Tongue (tissue), 2 donors: ENCODE measurements around the gene GADL1. TPM values are rescaled to one million over a fixed set of nuclear protein-coding genes. Genes with fewer than 3 reads are reported as not detected.

Experiments used
- DNase-seq: peaks from one replicate; pipeline ENCODE4 v3.0.0-alpha.2; 2015
- total RNA-seq: library from RNA; depleted of rRNA; stranded (reverse); fragments of >200 nt; gene quantifications from one replicate; pipeline ENCODE4 v1.2.3, GENCODE V29; 2014

GADL1 gene
- total RNA-seq, 1 donor from 2014 or later, result 33.1 TPM

GRCh38 chr3:30810625-30811024, 83.8 kb downstream of the GADL1 start:
- peak; percentile 40 for DNase-seq

- no peak for DNase-seq
Observed at GRCh38 chr3:30805695-30806094, 88.8 kb downstream of the GADL1 start.

- DNase-seq, result no peak
Observed at GRCh38 chr3:30804984-30805383, 89.5 kb downstream of the GADL1 start.

- no peak for DNase-seq
Observed at GRCh38 chr3:30795176-30795575, 99.3 kb downstream of the GADL1 start.

- no peak for DNase-seq
Observed at GRCh38 chr3:30793740-30794139, 100.7 kb downstream of the GADL1 start.

- DNase-seq, result no peak
Observed at GRCh38 chr3:30790150-30790549, 104.3 kb downstream of the GADL1 start.

- no peak for DNase-seq
Observed at GRCh38 chr3:30786365-30786764, 108.1 kb downstream of the GADL1 start.

- peak; percentile 25 for DNase-seq
Observed at GRCh38 chr3:30779686-30780287, 114.7 kb downstream of the GADL1 start.

- DNase-seq, result no peak
Observed at GRCh38 chr3:30778933-30779332, 115.5 kb downstream of the GADL1 start.

- peak; percentile 12 for DNase-seq
Observed at GRCh38 chr3:30777426-30778113, 116.9 kb downstream of the GADL1 start.

GRCh38 chr3:30776186-30776815, 118.2 kb downstream of the GADL1 start:
- no peak for DNase-seq

- DNase-seq, result peak; percentile 50
Observed at GRCh38 chr3:30775040-30775439, 119.4 kb downstream of the GADL1 start.

GRCh38 chr3:30774062-30774461, 120.4 kb downstream of the GADL1 start:
- DNase-seq, result no peak

GRCh38 chr3:30770387-30770786, 124.1 kb downstream of the GADL1 start:
- DNase-seq, result peak; percentile 44

- DNase-seq, result peak; percentile 89
Observed at GRCh38 chr3:30768703-30769550, 125.5 kb downstream of the GADL1 start.

- DNase-seq, result no peak
Observed at GRCh38 chr3:30768046-30768445, 126.4 kb downstream of the GADL1 start.

- no peak for DNase-seq
Observed at GRCh38 chr3:30766522-30766921, 127.9 kb downstream of the GADL1 start.

- no peak for DNase-seq
Observed at GRCh38 chr3:30764891-30765290, 129.6 kb downstream of the GADL1 start.

- no peak for DNase-seq
Observed at GRCh38 chr3:30764281-30764680, 130.2 kb downstream of the GADL1 start.

- DNase-seq, result no peak
Observed at GRCh38 chr3:30761374-30761773, 133.1 kb downstream of the GADL1 start.

GRCh38 chr3:30760737-30761136, 133.7 kb downstream of the GADL1 start:
- no peak for DNase-seq

- DNase-seq, result no peak
Observed at GRCh38 chr3:30760040-30760695, 134.3 kb downstream of the GADL1 start.
